Activated CD4-positive, alpha-beta memory T cell treated with anti-CD3 and anti-CD28 coated beads for 36 hours (primary cell): ENCODE results near the gene RDH14. TPM values are rescaled to one million over a fixed set of nuclear protein-coding genes. Genes with fewer than 3 reads are reported as not detected.

Experiments
- CTCF ChIA-PET: fragments of 350-600 bp; sonication (Branson Sonifier 250); formaldehyde crosslinking; loops from one replicate; lab custom pipeline; 2021; ENCODE audit warnings: antibody characterized with exemption, inconsistent platforms; lab: Charles Lee
- POLR2A ChIA-PET: fragments of 350-600 bp; sonication (Branson Sonifier 250); formaldehyde crosslinking; loops from one replicate; lab custom pipeline; 2021; ENCODE audit warnings: antibody characterized with exemption; lab: Charles Lee
- DNase-seq: peaks from one replicate; pipeline ENCODE4 v3.0.0-alpha.2; 2020
- H3K27ac Mint-ChIP-seq: one replicate; pipeline ENCODE4 v1.8.0; 2021; ENCODE audit warnings: mixed read lengths
- H3K27me3 Mint-ChIP-seq: one replicate; pipeline ENCODE4 v1.8.0; 2021; ENCODE audit warnings: mixed read lengths
- H3K36me3 Mint-ChIP-seq: one replicate; pipeline ENCODE4 v1.8.0; 2021; ENCODE audit warnings: mixed read lengths
- H3K4me1 Mint-ChIP-seq: one replicate; pipeline ENCODE4 v1.8.0; 2021; ENCODE audit warnings: low read depth, mixed read lengths
- H3K4me3 Mint-ChIP-seq: one replicate; pipeline ENCODE4 v1.8.0; 2021; ENCODE audit warnings: mild to moderate bottlenecking, mixed read lengths
- H3K9me3 Mint-ChIP-seq: one replicate; pipeline ENCODE4 v1.8.0; 2021; ENCODE audit warnings: mixed read lengths
- intact Hi-C: fragments of 100-400 bp; cut with micrococcal nuclease; formaldehyde crosslinking; loops from one replicate; pipeline ENCODE4 v1.15.1; 2023
- total RNA-seq, 2 experiments: library from RNA; stranded (reverse); gene quantifications; one replicate each; pipeline ENCODE4 v1.2.3, GENCODE V29; 2021

RDH14 gene
- total RNA-seq, 2 experiments from 2014 or later: 14.1 to 14.4 TPM

DNA sequence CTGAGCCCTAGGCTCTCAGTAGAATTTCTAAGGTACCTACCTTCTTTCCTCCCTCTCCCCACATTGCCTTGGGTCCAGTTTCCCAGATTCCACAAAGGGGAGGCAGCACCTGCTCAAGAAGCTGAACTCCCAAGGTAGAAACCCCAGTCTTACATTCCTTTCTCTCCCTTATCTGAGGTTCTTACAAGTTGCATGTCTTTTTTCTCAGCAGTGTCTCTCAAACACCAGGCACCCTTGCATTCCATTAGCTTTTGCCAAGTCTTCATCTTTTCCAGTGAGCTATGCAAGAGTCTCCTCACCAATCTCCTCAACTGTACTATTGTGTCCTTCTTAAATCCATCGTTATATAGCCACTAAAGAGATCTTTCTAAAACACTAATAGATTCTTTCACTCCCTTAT is 33.0 kb upstream of the RDH14 start:
- intact Hi-C loops: no loop called here
- Mint-ChIP-seq H3K4me3 (no peak overlapping the region), H3K27me3 (no peaks in the 10 kb centered on the region), H3K4me1 (no peaks in the 10 kb centered on the region), H3K36me3 (peaks cover 31% of the 10 kb centered on the region), H3K9me3 (peaks cover 10% of the 10 kb centered on the region), H3K27ac (no peak overlapping the region)
- POLR2A ChIA-PET: no interaction called here
- CTCF ChIA-PET: no interaction called here
- no peak for DNase-seq

DNA sequence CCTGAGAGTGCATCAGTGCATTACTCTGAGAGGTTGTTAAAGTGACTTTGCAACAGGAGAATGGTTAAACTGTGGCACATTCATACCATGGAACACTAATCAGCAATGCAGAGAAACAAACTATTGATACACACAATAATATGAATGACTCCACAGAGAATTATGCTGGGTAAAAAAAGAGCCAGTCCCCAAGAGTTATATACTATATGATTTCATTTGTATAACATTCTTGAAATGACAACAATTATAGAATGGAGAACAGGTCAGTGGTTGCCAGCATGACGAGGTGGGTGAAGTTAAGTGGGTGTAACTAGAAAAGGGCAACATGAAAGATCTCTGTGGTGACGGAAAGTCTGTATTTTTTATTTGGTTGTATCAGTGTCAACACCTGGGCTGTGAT is 31.9 kb upstream of the RDH14 start:
- Mint-ChIP-seq H3K27me3 (no peaks in the 10 kb centered on the region), H3K36me3 (peaks cover 31% of the 10 kb centered on the region), H3K4me1 (no peaks in the 10 kb centered on the region), H3K9me3 (peaks cover 10% of the 10 kb centered on the region), H3K4me3 (no peak overlapping the region), H3K27ac (no peak overlapping the region)
- ChIA-PET CTCF (no interaction called here), POLR2A (no interaction called here)
- intact Hi-C loops: no loop called here
- no peak for DNase-seq

DNA sequence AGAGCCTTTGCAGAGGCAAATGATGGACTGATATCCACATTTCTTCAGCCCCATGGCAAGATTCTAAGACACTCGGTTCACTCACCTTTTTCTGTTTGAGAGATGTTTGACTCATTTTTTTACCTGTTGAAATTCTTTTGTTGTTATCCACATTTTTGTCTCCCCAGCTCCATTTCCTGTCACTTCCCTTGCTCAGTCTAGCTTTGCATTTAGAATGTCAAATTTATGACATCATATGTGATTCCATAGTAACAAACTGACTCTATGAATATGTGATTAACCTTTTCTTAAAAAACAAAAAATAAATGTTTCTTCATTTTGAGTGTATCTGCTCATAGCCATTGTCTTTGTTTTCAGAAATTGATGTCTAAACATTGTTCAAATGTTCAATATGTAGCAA is 28.9 kb upstream of the RDH14 start, which contains the start of gene NT5C1B:
Gene NT5C1B, minus strand, starts transcription at position 216 of the 400 bp plus-strand sequence. Its CDS starts 101 bp downstream, at position 115.
- no peak for DNase-seq
- Mint-ChIP-seq H3K9me3 (peaks cover 7% of the 10 kb centered on the region), H3K4me1 (no peaks in the 10 kb centered on the region), H3K4me3 (no peak within 1 kb of the TSS), H3K27ac (no peak within 1 kb of the TSS), H3K27me3 (no peaks in the 10 kb centered on the region), H3K36me3 (peaks cover 33% of the 10 kb centered on the region)
- POLR2A ChIA-PET: no interaction called here
- CTCF ChIA-PET: no interaction called here
- intact Hi-C loops: no loop called here

DNA sequence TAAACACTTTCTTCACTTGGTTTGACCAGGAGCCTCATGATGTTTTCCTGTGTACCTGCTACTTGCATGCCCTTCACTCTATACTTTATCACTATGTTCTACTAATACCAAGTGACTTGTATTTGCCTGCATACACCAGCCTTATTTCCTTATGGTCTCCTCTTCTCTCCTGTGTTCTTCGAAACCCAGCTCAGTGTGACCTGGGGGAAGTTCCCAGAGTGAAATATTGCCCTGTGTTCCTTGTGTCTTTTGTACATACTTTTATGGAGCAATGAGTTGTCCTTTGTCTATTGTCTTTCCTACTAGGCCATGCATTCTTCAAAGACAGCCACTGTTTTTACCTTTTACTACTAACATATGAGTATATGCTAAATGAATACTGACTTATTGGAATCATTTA is 28.3 kb upstream of the RDH14 start:
- intact Hi-C loops: no loop called here
- POLR2A ChIA-PET: no interaction called here
- no peak overlapping the region for H3K4me3 Mint-ChIP-seq
- DNase-seq: no peak
- CTCF ChIA-PET: no interaction called here
- H3K36me3 Mint-ChIP-seq: peaks cover 32% of the 10 kb centered on the region
- H3K27me3 Mint-ChIP-seq: no peaks in the 10 kb centered on the region
- H3K4me1 Mint-ChIP-seq: no peaks in the 10 kb centered on the region
- H3K27ac Mint-ChIP-seq: no peak overlapping the region
- H3K9me3 Mint-ChIP-seq: peaks cover 8% of the 10 kb centered on the region

DNA sequence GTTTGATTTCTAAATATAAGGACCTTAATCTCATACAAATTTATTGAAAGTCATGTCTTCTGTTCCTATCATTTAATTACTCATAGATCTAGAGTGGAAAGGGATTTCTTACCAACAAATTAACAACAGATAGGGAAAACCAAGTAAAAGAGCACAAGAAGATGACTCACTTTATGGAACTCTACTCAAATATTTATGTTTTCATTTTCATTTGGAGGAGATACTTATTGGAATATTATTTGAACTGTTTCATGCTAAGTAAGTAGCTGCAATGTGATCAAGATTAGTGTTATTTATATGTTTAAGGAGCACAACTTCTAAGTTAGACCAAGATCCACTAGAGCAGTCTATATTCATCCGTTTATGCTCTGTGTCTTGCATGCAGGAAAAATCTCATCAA is 27.6 kb upstream of the RDH14 start:
- peaks cover 36% of the 10 kb centered on the region for H3K36me3 Mint-ChIP-seq
- H3K4me3 Mint-ChIP-seq: no peak overlapping the region
- no peak overlapping the region for H3K27ac Mint-ChIP-seq
- ChIA-PET CTCF (no interaction called here), POLR2A (no interaction called here)
- intact Hi-C loops: no loop called here
- H3K4me1 Mint-ChIP-seq: no peaks in the 10 kb centered on the region
- H3K27me3 Mint-ChIP-seq: no peaks in the 10 kb centered on the region
- peaks cover 15% of the 10 kb centered on the region for H3K9me3 Mint-ChIP-seq
- DNase-seq: no peak

DNA sequence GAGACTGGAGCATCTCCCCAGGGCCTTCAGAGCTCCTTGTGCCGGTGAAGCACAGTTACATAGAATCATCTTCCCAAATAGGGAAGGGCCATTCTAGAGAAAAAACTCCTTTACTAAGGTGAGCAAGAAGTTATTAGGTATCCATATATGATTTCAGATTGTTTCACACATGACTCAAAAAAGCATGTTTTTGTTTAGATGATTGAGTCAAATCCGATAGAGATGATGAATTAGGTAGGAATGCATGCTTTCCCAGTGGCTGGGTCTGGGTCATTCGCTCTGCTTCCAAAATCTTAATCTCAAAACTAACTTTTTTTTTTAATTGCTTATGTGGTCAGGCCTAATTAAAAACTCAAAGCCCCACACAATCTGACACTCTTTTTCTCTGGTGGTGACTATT is 25.1 kb upstream of the RDH14 start:
- POLR2A ChIA-PET: no interaction called here
- intact Hi-C loops: no loop called here
- CTCF ChIA-PET: no interaction called here
- Mint-ChIP-seq H3K27ac (no peak overlapping the region), H3K36me3 (peaks cover 23% of the 10 kb centered on the region), H3K9me3 (peaks cover 11% of the 10 kb centered on the region), H3K4me3 (no peak overlapping the region), H3K27me3 (no peaks in the 10 kb centered on the region), H3K4me1 (no peaks in the 10 kb centered on the region)
- DNase-seq: no peak

DNA sequence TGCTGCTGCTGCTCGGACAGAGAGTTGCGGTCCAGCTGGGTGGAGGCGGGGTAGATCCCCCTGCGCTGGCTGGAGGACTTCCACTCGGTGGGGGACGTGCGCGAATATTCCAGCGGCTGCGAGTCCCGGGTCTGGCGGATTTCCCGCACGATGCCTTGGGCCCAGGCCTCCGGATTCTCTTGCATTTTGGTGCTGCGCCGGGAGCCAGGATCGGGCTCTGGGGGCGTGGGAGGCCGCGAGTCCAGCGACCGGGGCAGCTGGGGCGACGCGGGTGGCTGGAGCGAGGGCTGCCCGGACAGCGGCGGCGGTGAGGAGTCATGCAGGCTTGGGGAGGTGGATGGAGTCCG is 24.1 kb upstream of the RDH14 start:
- DNase-seq: no peak
- H3K27me3 Mint-ChIP-seq: no peaks in the 10 kb centered on the region
- H3K4me1 Mint-ChIP-seq: no peaks in the 10 kb centered on the region
- peaks cover 12% of the 10 kb centered on the region for H3K9me3 Mint-ChIP-seq
- ChIA-PET CTCF (no interaction called here), POLR2A (no interaction called here)
- no peak overlapping the region for H3K27ac Mint-ChIP-seq
- H3K4me3 Mint-ChIP-seq: no peak overlapping the region
- intact Hi-C loops: no loop called here
- peaks cover 20% of the 10 kb centered on the region for H3K36me3 Mint-ChIP-seq

DNA sequence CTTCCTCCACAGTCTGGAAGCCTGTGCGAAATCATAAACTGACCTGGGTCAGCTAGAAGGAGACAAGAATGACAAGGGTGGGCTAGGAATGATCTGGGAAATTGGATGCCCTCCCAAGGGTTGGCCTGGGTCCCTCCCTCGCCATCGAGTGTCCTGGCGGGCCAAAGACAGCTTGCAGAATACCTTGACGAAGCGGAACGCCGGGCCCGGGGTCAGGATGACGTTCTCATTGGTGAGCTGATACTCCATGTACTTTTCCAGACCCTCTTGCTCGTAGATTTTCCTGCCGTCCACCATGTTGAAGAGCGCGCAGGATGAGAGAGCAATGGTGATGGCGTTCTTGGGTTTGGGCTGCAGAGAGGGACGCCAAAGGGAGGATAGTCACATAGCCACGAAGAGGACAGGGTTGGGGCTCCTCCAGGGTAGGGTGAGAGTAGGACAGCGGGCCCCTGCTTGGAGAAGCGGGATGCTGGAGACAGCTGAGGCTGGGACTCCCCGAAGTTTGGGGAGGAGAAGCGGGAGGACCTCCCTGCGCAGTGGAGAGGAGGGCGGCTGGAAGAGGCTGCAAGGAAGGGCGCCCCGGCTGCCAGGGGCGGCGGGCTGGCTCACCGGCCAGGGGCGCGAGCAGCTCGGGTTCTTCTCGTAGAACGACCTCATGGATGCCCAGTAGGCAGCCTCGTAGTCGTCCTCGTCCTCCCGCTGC is 23.6 kb upstream of the RDH14 start:
- H3K9me3 Mint-ChIP-seq: peaks cover 17% of the 10 kb centered on the region
- CTCF ChIA-PET: no interaction called here
- no peaks in the 10 kb centered on the region for H3K27me3 Mint-ChIP-seq
- H3K4me3 Mint-ChIP-seq: no peak overlapping the region
- intact Hi-C loops: no loop called here
- DNase-seq: no peak
- no peaks in the 10 kb centered on the region for H3K4me1 Mint-ChIP-seq
- no peak overlapping the region for H3K27ac Mint-ChIP-seq
- POLR2A ChIA-PET: no interaction called here
- peaks cover 19% of the 10 kb centered on the region for H3K36me3 Mint-ChIP-seq

DNA sequence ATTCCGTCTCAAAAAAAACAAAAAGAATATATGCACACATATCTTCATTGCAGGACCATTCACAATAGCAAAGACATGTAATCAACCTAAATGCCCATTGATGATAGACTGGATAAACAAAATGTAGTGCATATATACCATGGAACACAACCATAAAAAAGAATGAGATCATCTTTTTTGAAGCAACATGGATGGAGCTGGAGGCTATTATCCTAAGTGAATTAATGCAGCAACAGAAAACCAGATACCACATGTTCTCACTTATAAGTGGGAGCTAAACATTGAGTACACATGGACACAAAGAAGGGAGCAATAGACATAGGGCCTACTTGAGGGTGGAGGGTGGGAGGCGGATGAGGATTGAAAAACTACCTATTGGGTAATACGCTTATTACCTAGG is 20.2 kb upstream of the RDH14 start:
- POLR2A ChIA-PET: no interaction called here
- Mint-ChIP-seq H3K4me1 (no peaks in the 10 kb centered on the region), H3K27me3 (no peaks in the 10 kb centered on the region), H3K36me3 (peaks cover 30% of the 10 kb centered on the region), H3K27ac (no peak overlapping the region), H3K4me3 (no peak overlapping the region), H3K9me3 (peaks cover 39% of the 10 kb centered on the region)
- intact Hi-C loops: no loop called here
- DNase-seq: no peak
- CTCF ChIA-PET: no interaction called here

DNA sequence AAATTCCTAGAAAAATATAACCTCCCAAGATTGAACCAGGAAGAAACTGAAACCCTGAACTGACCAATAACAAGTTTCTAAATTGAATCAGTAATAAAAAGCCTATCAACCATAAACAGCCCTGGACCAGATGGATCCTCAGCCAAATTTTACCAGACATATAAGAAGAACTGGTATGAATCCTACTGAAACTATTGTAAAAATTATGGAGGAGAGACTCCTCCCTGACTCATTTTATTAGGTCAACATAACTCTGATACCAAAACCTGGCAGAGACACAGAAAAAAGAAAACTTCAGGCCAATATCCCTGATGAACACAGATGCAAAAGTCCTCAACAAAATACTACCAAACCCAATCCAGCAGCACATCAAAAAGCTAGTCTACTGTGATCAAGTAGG is 17.6 kb upstream of the RDH14 start:
- POLR2A ChIA-PET: no interaction called here
- Mint-ChIP-seq H3K9me3 (peaks cover 28% of the 10 kb centered on the region), H3K36me3 (peaks cover 22% of the 10 kb centered on the region), H3K27me3 (no peaks in the 10 kb centered on the region), H3K4me3 (no peak overlapping the region), H3K4me1 (no peaks in the 10 kb centered on the region), H3K27ac (no peak overlapping the region)
- intact Hi-C loops: no loop called here
- CTCF ChIA-PET: no interaction called here
- no peak for DNase-seq

DNA sequence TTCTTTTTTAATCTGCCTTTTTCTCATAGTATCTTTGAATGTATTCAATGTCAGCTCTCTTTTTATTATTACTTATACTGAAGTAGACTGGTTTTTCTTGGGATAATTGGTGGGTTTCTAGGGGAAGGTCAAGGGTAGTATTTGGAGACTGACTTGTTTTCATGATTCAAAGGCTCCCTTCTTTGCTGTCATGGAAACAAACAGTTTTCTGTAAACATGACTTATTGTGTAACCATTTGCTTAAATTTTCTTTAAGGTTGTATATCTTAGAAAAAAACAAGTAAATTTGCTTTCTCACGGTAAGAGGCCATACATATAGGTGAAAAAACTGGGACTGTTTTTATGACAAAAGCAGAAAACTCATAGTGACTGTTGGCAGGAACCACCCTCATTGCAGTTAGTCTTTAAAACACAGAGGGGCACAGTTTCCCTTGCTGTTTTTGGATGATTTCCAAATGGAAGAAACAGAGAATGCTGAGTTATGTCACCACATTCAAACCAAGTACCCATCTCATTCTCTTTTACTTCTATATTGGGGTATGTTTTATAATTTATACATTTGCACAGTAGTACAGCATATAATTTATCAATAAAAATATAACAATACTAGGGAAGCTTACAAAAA is 5.8 kb upstream of the RDH14 start:
- no peak overlapping the region for H3K4me3 Mint-ChIP-seq
- H3K27ac Mint-ChIP-seq: no peak overlapping the region
- H3K36me3 Mint-ChIP-seq: peaks cover 38% of the 10 kb centered on the region
- ChIA-PET POLR2A (no interaction called here), CTCF (no interaction called here)
- intact Hi-C loops: no loop called here
- no peaks in the 10 kb centered on the region for H3K9me3 Mint-ChIP-seq
- H3K27me3 Mint-ChIP-seq: no peaks in the 10 kb centered on the region
- peaks cover under 1% of the 10 kb centered on the region for H3K4me1 Mint-ChIP-seq
- no peak for DNase-seq

DNA sequence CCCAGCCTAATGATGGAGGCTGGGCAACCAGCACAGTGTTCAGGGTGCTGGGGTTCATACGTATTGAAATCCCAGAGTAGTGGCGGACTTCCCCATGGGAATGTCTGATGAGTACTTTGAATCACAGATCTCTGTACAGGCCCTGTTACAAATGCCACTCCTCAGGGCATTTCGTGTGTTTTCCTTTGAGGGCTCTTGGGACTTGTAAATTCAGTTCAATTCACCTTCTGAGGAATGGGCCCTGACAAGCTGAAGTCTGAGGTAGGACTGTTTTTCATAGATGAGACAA is 288 bp upstream of the RDH14 start:
- intact Hi-C loops: loop anchor here (1.0 to 5.0 kb wide), 5 partner anchors 16 to 1340 kb away; partner anchors contain the start of gene SMC6
- Mint-ChIP-seq H3K27me3 (no peaks in the 10 kb centered on the region), H3K27ac (peak overlapping the region; percentile 86), H3K4me1 (peaks cover 33% of the 10 kb centered on the region), H3K4me3 (peak overlapping the region; percentile 90), H3K9me3 (no peaks in the 10 kb centered on the region), H3K36me3 (peaks cover 21% of the 10 kb centered on the region)
- CTCF ChIA-PET: interaction anchor here (1.3 kb wide), 1 partner anchor 10 kb away, joined by 3 read pairs; no protein-coding TSS in a partner anchor
- POLR2A ChIA-PET: interaction anchor here (1.0 to 2.2 kb wide), 6 partner anchors 8 to 1340 kb away, joined by 3 to 9 read pairs (median 5); no protein-coding TSS in a partner anchor
- DNase-seq: no peak
